ENCODE results near the gene ALKBH8. TPM values are rescaled to one million over a fixed set of nuclear protein-coding genes. Genes with fewer than 3 reads are reported as not detected.
A peak's percentile ranks its signal among the peaks of the same experiment; 100 is the strongest.
"Not testable (repeated sequence)": the region's sequence is repeated elsewhere in the genome, so short reads cannot be mapped to it uniquely, and the experiment has no call there.

The ALKBH8 gene
- total and polyA plus RNA-seq, 2 of the 8 experiments (the other 6 are each of a cell fraction or from before 2014, with no cell fraction given), result 3.6 to 11.9 TPM

GRCh38 chr11:107579169-107579568, 13.6 kb upstream of the ALKBH8 start:
- H2AFZ ChIP-seq (ENCODE audit: low read length); H2BK20ac ChIP-seq (ENCODE audit: low read length); H2BK120ac ChIP-seq (replicated peaks; ENCODE audit: low read depth, low read length); H2BK5ac ChIP-seq (ENCODE audit: low read depth, low read length); H4K91ac ChIP-seq (replicated peaks; ENCODE audit: insufficient read length, low read length); H2BK12ac ChIP-seq (ENCODE audit: low read depth, low read length); H3K14ac ChIP-seq (ENCODE audit: insufficient read length); H3K9me3 ChIP-seq (ENCODE audit: insufficient read depth in 2 of 2, low read depth in 1 of 2, low read length in 1 of 2); H3K79me1 ChIP-seq (ENCODE audit: low read depth, low read length); H3K27ac ChIP-seq (ENCODE audit: low read depth, low read length); H2BK15ac ChIP-seq (ENCODE audit: low read length); H2AK5ac ChIP-seq (ENCODE audit: low read depth, low read length); H3K9ac ChIP-seq (replicated peaks in 1 of 4; ENCODE audit: extremely low read depth in 1 of 4, low read depth in 3 of 4, low read length in 3 of 4); FAIRE-seq; H4K20me1 ChIP-seq (replicated peaks in 1 of 2; ENCODE audit: control insufficient read depth in 1 of 2, insufficient read depth in 2 of 2, low read length in 2 of 2); H3K4me1 ChIP-seq (replicated peaks in 1 of 4; ENCODE audit: control insufficient read depth in 3 of 4, insufficient read depth in 4 of 4, low read length in 3 of 4); H3K4me2 ChIP-seq (ENCODE audit: insufficient read depth in 1 of 2, low read depth in 2 of 2, low read length in 2 of 2); POLR2A ChIA-PET (ENCODE audit: partially characterized antibody); H3K4me3 ChIP-seq (ENCODE audit: extremely low read depth in 1 of 4, insufficient read depth in 2 of 4, low read depth in 3 of 4, low read length in 4 of 4); H3K56ac ChIP-seq (replicated peaks; ENCODE audit: insufficient read length, low read depth, low read length); H3K4ac ChIP-seq (replicated peaks; ENCODE audit: insufficient read length, low read depth, low read length); H3K23ac ChIP-seq (ENCODE audit: insufficient read length); H4K5ac ChIP-seq (ENCODE audit: insufficient read length, low read depth, low read length); H3K18ac ChIP-seq (ENCODE audit: extremely low read depth, low read length); H3K27me3 ChIP-seq (replicated peaks in 1 of 4; ENCODE audit: control insufficient read depth in 3 of 4, extremely low read depth in 1 of 4, insufficient read depth in 3 of 4, low read length in 3 of 4); H3K23me2 ChIP-seq (ENCODE audit: low read depth, low read length); H3K36me3 ChIP-seq (ENCODE audit: control insufficient read depth in 2 of 4, insufficient read depth in 4 of 4, low read length in 3 of 4); H4K8ac ChIP-seq (ENCODE audit: extremely low read depth, insufficient read depth, low read length); H3K79me2 ChIP-seq (ENCODE audit: control insufficient read depth in 1 of 2, insufficient read depth in 2 of 2, low read length in 2 of 2); DNase-seq (ENCODE audit: low read depth in 1 of 2, low spot score in 2 of 2): not testable (repeated sequence)
- peak; percentile 81 for TF ChIP-seq KDM1A (IDR thresholded peaks at IDR 0.05; ENCODE audit: borderline replicate concordance, low read length)
- 93% methylated on average over 2 of the region's 2 CpGs; no CpG with 5 or more reads in 1 of the 2 experiments for WGBS, 2 experiments (ENCODE audit: extremely low coverage in 1 of 2, insufficient coverage in 1 of 2, insufficient read length in 1 of 2, insufficient replicate concordance in 2 of 2, low coverage in 1 of 2, low lambda C conversion rate in 2 of 2, missing lambda C conversion rate in 1 of 2)
- CTCF ChIA-PET (ENCODE audit: partially characterized antibody), result interaction anchor here (1.0 to 25.0 kb wide), 4 partner anchors 10 to 105 kb away, joined by 3 to 398 read pairs (median 6); partner anchors contain the start of gene ALKBH8
